H1 (cell line): Measurements from ENCODE around the gene ST6GALNAC3. TPM values are rescaled to one million over a fixed set of nuclear protein-coding genes. Genes with fewer than 3 reads are reported as not detected.

Experiments used
- CTCF ChIA-PET: fragments of 300-600 bp; sonication (Branson Sonifier 250); formaldehyde crosslinking; loops from one replicate; lab custom pipeline; 2021; ENCODE audit not compliant: partially characterized antibody; lab: Charles Lee
- POLR2A ChIA-PET: fragments of 300-600 bp; sonication (Branson Sonifier 250); formaldehyde crosslinking; loops from one replicate; lab custom pipeline; 2021; ENCODE audit warnings: inconsistent platforms; ENCODE audit not compliant: partially characterized antibody; lab: Charles Lee
- DNase-seq, 2 experiments: peaks; one replicate each; pipeline versions ENCODE4 v3.0.0 to v3.0.0-alpha.2; 2010 to 2022; ENCODE audit warnings: low spot score in 2 of 2, low read depth in 1 of 2, mixed read lengths in 1 of 2
- FAIRE-seq: peaks from 2 replicates; lab custom pipeline; 2011; peaks lifted over from hg19 to GRCh38; lab: Jason Lieb, UNC
- H2AFZ ChIP-seq: 2 replicates; pipeline ENCODE4 v1.8.1; 2012; ENCODE audit warnings: low read length, inconsistent platforms
- H2AK5ac ChIP-seq: 2 replicates; pipeline ENCODE4 v1.6.1; 2013; ENCODE audit warnings: low read depth, low read length
- H2BK120ac ChIP-seq: replicated peaks from 2 replicates; pipeline ENCODE3; 2013; ENCODE audit warnings: low read depth, low read length, inconsistent platforms
- H2BK12ac ChIP-seq: 2 replicates; pipeline ENCODE4 v1.6.1; 2013; ENCODE audit warnings: low read depth, low read length
- H2BK15ac ChIP-seq: 2 replicates; pipeline ENCODE4 v1.6.1; 2013; ENCODE audit warnings: low read length
- H2BK20ac ChIP-seq: 2 replicates; pipeline ENCODE4 v1.6.1; 2013; ENCODE audit warnings: low read length
- H2BK5ac ChIP-seq: 2 replicates; pipeline ENCODE4 v1.6.1; 2013; ENCODE audit warnings: low read depth, low read length
- H3K14ac ChIP-seq: 2 replicates; pipeline ENCODE4 v1.6.1; 2013; ENCODE audit warnings: inconsistent platforms; ENCODE audit not compliant: insufficient read length
- H3K18ac ChIP-seq: 2 replicates; pipeline ENCODE4 v1.6.1; 2013; ENCODE audit warnings: low read length; ENCODE audit errors: extremely low read depth
- H3K23ac ChIP-seq: 2 replicates; pipeline ENCODE4 v1.6.1; 2013; ENCODE audit warnings: inconsistent platforms; ENCODE audit not compliant: insufficient read length
- H3K23me2 ChIP-seq: 2 replicates; pipeline ENCODE4 v1.6.1; 2013; ENCODE audit warnings: low read depth, low read length
- H3K27ac ChIP-seq: 2 replicates; pipeline ENCODE4 v1.6.1; 2011; ENCODE audit warnings: low read depth, low read length, inconsistent platforms
- H3K27me3 ChIP-seq, 4 experiments: replicated peaks in 1 of 4; 1 replicate in 1 of 4; 2 replicates in 3 of 4; pipeline versions ENCODE4 v1.6.1 to v1.8.1; 2011 to 2013; ENCODE audit warnings: low read length in 3 of 4, mild to moderate bottlenecking in 3 of 4, inconsistent platforms in 2 of 4, mixed read lengths in 2 of 4, moderate library complexity in 1 of 4; ENCODE audit not compliant: control insufficient read depth in 3 of 4, insufficient read depth in 3 of 4; ENCODE audit errors: extremely low read depth in 1 of 4
- H3K36me3 ChIP-seq, 4 experiments: 2 replicates each; pipeline versions ENCODE4 v1.6.1 to v1.8.1; 2011 to 2013; ENCODE audit warnings: mild to moderate bottlenecking in 4 of 4, low read length in 3 of 4, moderate library complexity in 2 of 4, control low read depth in 1 of 4, inconsistent platforms in 1 of 4; ENCODE audit not compliant: insufficient read depth in 4 of 4, control insufficient read depth in 2 of 4
- H3K4ac ChIP-seq: replicated peaks from 2 replicates; pipeline ENCODE3; 2013; ENCODE audit warnings: low read length, low read depth, mixed read lengths, inconsistent platforms; ENCODE audit not compliant: insufficient read length
- H3K4me1 ChIP-seq, 4 experiments: replicated peaks in 1 of 4; 1 replicate in 1 of 4; 2 replicates in 3 of 4; pipeline versions ENCODE4 v1.6.1 to v1.8.1; 2011 to 2013; ENCODE audit warnings: low read length in 3 of 4, inconsistent platforms in 2 of 4, mixed read lengths in 1 of 4; ENCODE audit not compliant: insufficient read depth in 4 of 4, control insufficient read depth in 3 of 4
- H3K4me2 ChIP-seq, 2 experiments: 2 replicates each; pipeline versions ENCODE4 v1.6.1 to v1.8.1; 2011 to 2013; ENCODE audit warnings: low read depth in 2 of 2, low read length in 2 of 2, control low read depth in 1 of 2, inconsistent platforms in 1 of 2, mild to moderate bottlenecking in 1 of 2; ENCODE audit not compliant: insufficient read depth in 1 of 2
- H3K4me3 ChIP-seq, 4 experiments: fragments of 200-600, 300-600 bp in 1 of 4; sonication (generic), shearing (Covaris generic), sonication (Bioruptor Twin) in 1 of 4; 2 replicates each; pipeline versions ENCODE4 v1.5.1 to v1.8.1; 2011 to 2016; ENCODE audit warnings: low read length in 4 of 4, low read depth in 3 of 4, control low read depth in 2 of 4, inconsistent platforms in 2 of 4, mild to moderate bottlenecking in 2 of 4, mixed read lengths in 1 of 4, moderate library complexity in 1 of 4; ENCODE audit not compliant: insufficient read depth in 2 of 4; ENCODE audit errors: extremely low read depth in 1 of 4
- H3K56ac ChIP-seq: replicated peaks from 2 replicates; pipeline ENCODE3; 2013; ENCODE audit warnings: low read depth, mild to moderate bottlenecking, mixed read lengths, low read length, inconsistent platforms; ENCODE audit not compliant: insufficient read length
- H3K79me1 ChIP-seq: 2 replicates; pipeline ENCODE4 v1.6.1; 2013; ENCODE audit warnings: low read depth, low read length, control low read depth
- H3K79me2 ChIP-seq, 2 experiments: 2 replicates each; pipeline versions ENCODE4 v1.6.1 to v1.8.1; 2012 to 2013; ENCODE audit warnings: low read length in 2 of 2, mild to moderate bottlenecking in 2 of 2, inconsistent platforms in 1 of 2; ENCODE audit not compliant: insufficient read depth in 2 of 2, control insufficient read depth in 1 of 2
- H3K9ac ChIP-seq, 4 experiments: replicated peaks in 1 of 4; 1 replicate in 1 of 4; 2 replicates in 3 of 4; pipeline versions ENCODE4 v1.6.1 to v1.8.1; 2011 to 2013; ENCODE audit warnings: low read depth in 3 of 4, low read length in 3 of 4, control low read depth in 2 of 4, mild to moderate bottlenecking in 2 of 4, moderate library complexity in 2 of 4, inconsistent platforms in 1 of 4; ENCODE audit errors: extremely low read depth in 1 of 4
- H3K9me3 ChIP-seq, 2 experiments: 2 replicates each; pipeline versions ENCODE4 v1.6.1 to v1.8.1; 2012 to 2013; ENCODE audit warnings: mild to moderate bottlenecking in 2 of 2, moderate library complexity in 2 of 2, control low read depth in 1 of 2, inconsistent platforms in 1 of 2, low read depth in 1 of 2, low read length in 1 of 2, mixed read lengths in 1 of 2; ENCODE audit not compliant: insufficient read depth in 2 of 2
- H4K20me1 ChIP-seq, 2 experiments: replicated peaks in 1 of 2; 2 replicates each; pipeline versions ENCODE3 to v1.8.1; 2011 to 2013; ENCODE audit warnings: inconsistent platforms in 2 of 2, low read length in 2 of 2, mild to moderate bottlenecking in 1 of 2; ENCODE audit not compliant: insufficient read depth in 2 of 2, control insufficient read depth in 1 of 2
- H4K5ac ChIP-seq: 2 replicates; pipeline ENCODE4 v1.6.1; 2013; ENCODE audit warnings: low read length, low read depth, mixed read lengths, inconsistent platforms; ENCODE audit not compliant: insufficient read length
- H4K8ac ChIP-seq: 2 replicates; pipeline ENCODE4 v1.8.0; 2013; ENCODE audit warnings: mild to moderate bottlenecking, moderate library complexity, low read length, inconsistent platforms; ENCODE audit not compliant: insufficient read depth; ENCODE audit errors: extremely low read depth
- H4K91ac ChIP-seq: replicated peaks from 2 replicates; pipeline ENCODE3; 2013; ENCODE audit warnings: low read length, mixed read lengths, inconsistent platforms; ENCODE audit not compliant: insufficient read length
- CHD2 ChIP-seq: IDR thresholded peaks from 2 replicates; pipeline ENCODE4 v1.6.1; 2012; ENCODE audit warnings: low read length, improper control_type of control experiment
- CTBP2 ChIP-seq: IDR thresholded peaks from 2 replicates; pipeline ENCODE4 v1.7.0; 2011; ENCODE audit warnings: borderline replicate concordance, mild to moderate bottlenecking, moderate library complexity, mixed read lengths, low read length; ENCODE audit not compliant: insufficient read depth, insufficient read length
- GTF2F1 ChIP-seq: IDR thresholded peaks from 2 replicates; pipeline ENCODE4 v1.6.1; 2012; ENCODE audit warnings: low read depth, low read length, improper control_type of control experiment, borderline replicate concordance
- KDM1A ChIP-seq: fragments of 200-600, 300-600 bp; sonication (generic); IDR thresholded peaks from 2 replicates; pipeline ENCODE4 v1.7.1; 2016; ENCODE audit warnings: mild to moderate bottlenecking, low read length, borderline replicate concordance
- NANOG ChIP-seq: IDR thresholded peaks from 2 replicates; pipeline ENCODE4 v1.6.1; 2011; ENCODE audit warnings: low read length, low read depth, mild to moderate bottlenecking, inconsistent platforms; ENCODE audit not compliant: insufficient read depth, poor library complexity, severe bottlenecking
- SP2 ChIP-seq: IDR thresholded peaks from 2 replicates; pipeline ENCODE4 v1.6.1; 2012; ENCODE audit warnings: mild to moderate bottlenecking, low read length, inconsistent platforms
- SRF ChIP-seq: IDR thresholded peaks from 2 replicates; pipeline ENCODE4 v1.6.1; 2011; ENCODE audit warnings: mild to moderate bottlenecking, low read depth, low read length, moderate library complexity
- TAF1 ChIP-seq: IDR thresholded peaks from 2 replicates; pipeline ENCODE4 v1.6.1; 2011; ENCODE audit warnings: mild to moderate bottlenecking, low read depth, low read length
- TBP ChIP-seq: IDR thresholded peaks from 2 replicates; pipeline ENCODE4 v1.6.1; 2011; ENCODE audit warnings: low read depth, low read length, improper control_type of control experiment
- WGBS, 2 experiments: shearing (Covaris generic) in 1 of 2; methylation state at CpG; one replicate each; pipeline versions ENCODE4 v1.1.6 to v1.1.7; 2013 to 2015; ENCODE audit warnings: low lambda C conversion rate in 2 of 2, mixed read lengths in 2 of 2, inconsistent platforms in 1 of 2, low coverage in 1 of 2, missing lambda C conversion rate in 1 of 2; ENCODE audit not compliant: insufficient replicate concordance in 2 of 2, insufficient coverage in 1 of 2, insufficient read length in 1 of 2; ENCODE audit errors: extremely low coverage in 1 of 2, missing lambda C conversion rate in 1 of 2; 5-methylcytosine and 5-hydroxymethylcytosine counted together
- polyA plus RNA-seq, 7 experiments: library from polyadenylated mRNA; depleted of rRNA in 3 of 7; stranded (reverse) in 5 of 7; unstranded in 2 of 7; fragments of >200 nt in 5 of 7; fragments of 200-250 nt in 2 of 7; gene quantifications; 1 replicate in 5 of 7; 2 replicates in 1 of 7; 4 replicates in 1 of 7; pipeline versions ENCODE4 v1.2.1 to v1.2.3, GENCODE V29; 2011 to 2013; ENCODE audit warnings: missing spikeins in 2 of 7, mixed read lengths in 2 of 7
- total RNA-seq: library from RNA; stranded (reverse); fragmentation: NEBNext Ultra II Directional; extraction: Animal tissue kit (Norgen Biotek cat#: 25700); gene quantifications from 2 replicates; pipeline ENCODE4 v1.2.1, GENCODE V29; 2021

The ST6GALNAC3 gene
- total and polyA plus RNA-seq, 2 of the 8 experiments (the other 6 are each of a cell fraction or from before 2014, with no cell fraction given): 4.9 to 19.0 TPM

DNA sequence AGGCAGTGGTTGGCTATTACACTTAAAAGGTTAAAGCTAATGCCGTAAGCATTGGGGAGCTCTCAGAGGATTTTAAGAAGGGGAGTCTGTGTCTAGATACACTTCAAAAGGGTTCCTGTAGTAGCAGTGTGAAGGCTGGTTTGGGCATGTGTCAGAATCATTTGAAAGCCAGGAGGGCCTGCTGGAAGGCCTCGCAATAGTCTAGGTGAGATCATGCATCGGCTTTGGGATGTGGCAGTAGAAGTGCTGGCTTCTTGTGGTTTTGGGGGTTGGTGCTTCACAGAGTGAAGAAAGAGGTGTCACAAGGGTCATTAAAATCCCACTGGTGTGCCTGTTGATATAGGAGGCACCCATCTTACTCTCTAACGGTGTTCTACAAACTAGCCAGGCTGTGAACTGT, 85.7 kb downstream of the ST6GALNAC3 start:
- no peak overlapping the region for H3K9ac ChIP-seq
- H2BK5ac ChIP-seq: no peak overlapping the region
- H4K8ac ChIP-seq: no peak overlapping the region
- DNase-seq (no peak), FAIRE-seq (no peak)
- H3K14ac ChIP-seq: no peak overlapping the region
- no peak overlapping the region for H4K5ac ChIP-seq
- H3K79me2 ChIP-seq: no peaks in the 10 kb centered on the region; a peak in 2 of 4 replicates
- no peak overlapping the region for H3K27ac ChIP-seq
- H3K4me1 ChIP-seq: no peaks in the 10 kb centered on the region
- H3K79me1 ChIP-seq: no peaks in the 10 kb centered on the region
- no peak overlapping the region for H3K23ac ChIP-seq
- no peak overlapping the region for H3K56ac ChIP-seq
- no peaks in the 10 kb centered on the region for H3K23me2 ChIP-seq
- no peak overlapping the region for H2BK120ac ChIP-seq
- ChIA-PET CTCF (interaction anchor here (0.7 to 2.0 kb wide), 6 partner anchors 9 to 175 kb away, joined by 3 to 4 read pairs (median 3); no protein-coding TSS in a partner anchor), POLR2A (no interaction called here)
- no peak overlapping the region for H2BK15ac ChIP-seq
- no peaks in the 10 kb centered on the region for H3K36me3 ChIP-seq
- H2AK5ac ChIP-seq: no peak overlapping the region
- WGBS, 2 experiments: 94% methylated on average over 4 of the region's 4 CpGs; no CpG with 5 or more reads in 1 of the 2 experiments
- H2AFZ ChIP-seq: no peak overlapping the region
- no peak overlapping the region for H2BK12ac ChIP-seq
- no peak overlapping the region for H2BK20ac ChIP-seq
- no peak overlapping the region for H3K4me2 ChIP-seq
- no peaks in the 10 kb centered on the region for H3K27me3 ChIP-seq
- no peak overlapping the region for H3K4ac ChIP-seq
- H3K9me3 ChIP-seq: no peaks in the 10 kb centered on the region
- TF ChIP-seq SRF (no peak), CTBP2 (no peak), CHD2 (no peak), TAF1 (no peak), SP2 (no peak), KDM1A (no peak), GTF2F1 (no peak), NANOG (no peak), TBP (no peak)
- H4K91ac ChIP-seq: no peak overlapping the region
- H3K18ac ChIP-seq: no peak overlapping the region
- H4K20me1 ChIP-seq: no peaks in the 10 kb centered on the region
- H3K4me3 ChIP-seq: no peak overlapping the region
